Middle frontal gyrus (tissue), 1 donor: ENCODE data around the gene TRAK1.

Source experiments
- DNase-seq: peaks from one replicate; pipeline ENCODE4 v3.0.0-alpha.2; 2015; ENCODE audit warnings: low spot score; ENCODE audit errors: extremely low spot score

TRAK1 gene

GRCh38 chr3:42274266-42274665, 183.1 kb downstream of the TRAK1 start:
- DNase-seq: no peak

- DNase-seq: no peak
These were observed 184.1 kb downstream of the TRAK1 start for GRCh38 chr3:42275217-42275616.
